Stomach (tissue), 9 donors: ENCODE measurements around the gene PTPRK. TPM values are rescaled to one million over a fixed set of nuclear protein-coding genes. Genes with fewer than 3 reads are reported as not detected.

Source experiments
- DNase-seq, 2 donors: peaks; one replicate each; pipeline versions ENCODE4 v3.0.0 to v3.0.0-alpha.2; 2013 to 2019
- H3K27ac ChIP-seq, 5 donors: fragments of 200-600 bp in 4 of 5; sonication (generic) in 4 of 5; one replicate each; pipeline ENCODE4 v1.5.1; 2013 to 2019; ENCODE audit warnings: mild to moderate bottlenecking in 1 of 5, moderate library complexity in 1 of 5
- H3K27me3 ChIP-seq, 3 donors: fragments of 200-600 bp; sonication (generic); one replicate each; pipeline ENCODE4 v1.5.1; 2017 to 2019; ENCODE audit warnings: mixed run types in 1 of 3
- H3K36me3 ChIP-seq, 4 donors: fragments of 200-600 bp; sonication (generic); 1 replicate in 3 of 4; 2 replicates in 1 of 4; pipeline ENCODE4 v1.5.1; 2016 to 2019
- H3K4me1 ChIP-seq, 4 donors: fragments of 200-600 bp; sonication (generic); one replicate each; pipeline ENCODE4 v1.5.1; 2016 to 2019
- H3K4me3 ChIP-seq, 4 donors: fragments of 200-600 bp; sonication (generic) in 3 of 4; one replicate each; pipeline ENCODE4 v1.5.1; 2016 to 2019; ENCODE audit warnings: mild to moderate bottlenecking in 1 of 4
- H3K9me3 ChIP-seq, 4 donors: fragments of 200-600 bp; sonication (generic); one replicate each; pipeline ENCODE4 v1.5.1; 2016 to 2019
- EP300 ChIP-seq: sonication (generic); formaldehyde crosslinking; IDR thresholded peaks from one replicate; pipeline ENCODE4 v1.6.1; 2017; ENCODE audit warnings: antibody characterized with exemption
- POLR2A ChIP-seq, 4 donors: fragments of 450-650 bp; IDR thresholded peaks; one replicate each; pipeline ENCODE4 v1.6.1; 2016; ENCODE audit warnings: antibody characterized with exemption in 4 of 4, control low read depth in 2 of 4, mild to moderate bottlenecking in 1 of 4, moderate library complexity in 1 of 4
- POLR2AphosphoS5 ChIP-seq, 3 donors: sonication (generic); formaldehyde crosslinking; IDR thresholded peaks; one replicate each; pipeline ENCODE4 v1.6.1; 2016; ENCODE audit warnings: antibody characterized with exemption in 3 of 3
- WGBS, 5 donors: extraction: QIAGEN DNeasy Blood & Tissue Kit in 3 of 5; methylation state at CpG; one replicate each; pipeline versions ENCODE4 v1.1.5 to v1.1.7; 2013 to 2018; 5-methylcytosine and 5-hydroxymethylcytosine counted together
- intact Hi-C: fragments of 100-400 bp; cut with DNase I; formaldehyde crosslinking; loops from one replicate; pipeline ENCODE4 v1.15.1; 2023; ENCODE audit warnings: low total_unique reads
- polyA plus RNA-seq, 3 donors: library from polyadenylated mRNA; stranded (reverse); fragments of 200-250 nt; gene quantifications; one replicate each; pipeline ENCODE4 v1.2.3, GENCODE V29; 2013
- total RNA-seq, 5 donors: library from RNA; depleted of rRNA; stranded (reverse); fragments of >200 nt; gene quantifications; one replicate each; pipeline versions ENCODE4 v1.1.0 to v1.2.3, GENCODE V29; 2014 to 2016
- TF ChIP-seq, protein P1 (sequence below), 7 experiments: fragments of 450-650 bp in 4 of 7; fragments of 200-600 bp in 3 of 7; sonication (generic) in 3 of 7; IDR thresholded peaks; one replicate each; pipeline ENCODE4 v1.5.1; 2016 to 2019; ENCODE audit warnings: antibody characterized with exemption in 7 of 7, control low read depth in 2 of 7, mild to moderate bottlenecking in 1 of 7
- donor health status: healthy with polysubstance abuse.
- donor health status: Bipolar disorder and iron deficiency.
- donor health status: healthy.

PTPRK gene
- total and polyA plus RNA-seq, 8 donors: 7.0 to 644 (median 114) TPM

DNA sequence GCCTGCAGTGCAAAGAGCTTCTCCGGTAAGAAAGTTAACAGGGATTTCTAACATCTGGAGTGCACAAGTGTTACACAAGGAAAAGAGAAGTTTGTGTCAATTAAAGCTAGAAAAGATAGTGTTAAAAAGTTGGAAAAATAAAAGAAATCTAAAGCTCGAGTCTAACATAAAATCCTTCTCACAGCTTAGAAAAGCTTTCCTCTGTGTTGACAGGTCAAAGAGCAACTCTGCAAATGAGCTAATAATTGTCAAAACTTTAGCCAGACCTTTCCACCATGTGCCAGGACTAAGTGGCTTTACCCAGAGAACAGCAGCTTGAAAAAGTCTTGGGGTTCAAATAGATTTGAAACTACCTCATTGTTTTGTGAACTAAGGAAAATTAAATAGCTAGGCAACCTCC, 14.8 kb downstream of the PTPRK start:
- Histone ChIP-seq H3K27ac (peak overlapping the region in 3 of 5 donors; percentile 14 to 51 (median 36)), H3K36me3 (no peaks in the 10 kb centered on the region), H3K4me3 (no peak overlapping the region), H3K4me1 (peaks cover 52 to 93% (median 74%) of the 10 kb centered on the region in 4 donors), H3K9me3 (no peaks in the 10 kb centered on the region), H3K27me3 (no peaks in the 10 kb centered on the region)
- TF ChIP-seq, protein P1, sequence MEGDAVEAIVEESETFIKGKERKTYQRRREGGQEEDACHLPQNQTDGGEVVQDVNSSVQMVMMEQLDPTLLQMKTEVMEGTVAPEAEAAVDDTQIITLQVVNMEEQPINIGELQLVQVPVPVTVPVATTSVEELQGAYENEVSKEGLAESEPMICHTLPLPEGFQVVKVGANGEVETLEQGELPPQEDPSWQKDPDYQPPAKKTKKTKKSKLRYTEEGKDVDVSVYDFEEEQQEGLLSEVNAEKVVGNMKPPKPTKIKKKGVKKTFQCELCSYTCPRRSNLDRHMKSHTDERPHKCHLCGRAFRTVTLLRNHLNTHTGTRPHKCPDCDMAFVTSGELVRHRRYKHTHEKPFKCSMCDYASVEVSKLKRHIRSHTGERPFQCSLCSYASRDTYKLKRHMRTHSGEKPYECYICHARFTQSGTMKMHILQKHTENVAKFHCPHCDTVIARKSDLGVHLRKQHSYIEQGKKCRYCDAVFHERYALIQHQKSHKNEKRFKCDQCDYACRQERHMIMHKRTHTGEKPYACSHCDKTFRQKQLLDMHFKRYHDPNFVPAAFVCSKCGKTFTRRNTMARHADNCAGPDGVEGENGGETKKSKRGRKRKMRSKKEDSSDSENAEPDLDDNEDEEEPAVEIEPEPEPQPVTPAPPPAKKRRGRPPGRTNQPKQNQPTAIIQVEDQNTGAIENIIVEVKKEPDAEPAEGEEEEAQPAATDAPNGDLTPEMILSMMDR (IDR thresholded peaks at IDR 0.05): no peak
- TF ChIP-seq POLR2AphosphoS5 (IDR thresholded peaks at IDR 0.05) (no peak), POLR2A (IDR thresholded peaks at IDR 0.05) (no peak), EP300 (no peak)
- no peak for DNase-seq
- intact Hi-C loops: no loop called here
- 17 to 45% (median 33%) methylated on average over 2 of the region's 2 CpGs for WGBS, 5 donors

- intact Hi-C loops: no loop called here
- Histone ChIP-seq H3K4me3 (no peak overlapping the region), H3K9me3 (no peaks in the 10 kb centered on the region), H3K36me3 (no peaks in the 10 kb centered on the region), H3K27ac (peak overlapping the region; percentile 4 to 55 (median 49)), H3K27me3 (no peaks in the 10 kb centered on the region), H3K4me1 (peaks cover 44 to 93% (median 67%) of the 10 kb centered on the region in 4 donors)
- TF ChIP-seq POLR2A (IDR thresholded peaks at IDR 0.05): no peak
- no peak for TF ChIP-seq POLR2AphosphoS5 (IDR thresholded peaks at IDR 0.05)
- no peak for TF ChIP-seq EP300
- TF ChIP-seq, protein P1 (IDR thresholded peaks at IDR 0.05): no peak
- WGBS, 5 donors: 26 to 42% (median 31%) methylated on average over 3 of the region's 3 CpGs
- no peak for DNase-seq
Observed at GRCh38 chr6:128504003-128504654, 16.3 kb downstream of the PTPRK start.

DNA sequence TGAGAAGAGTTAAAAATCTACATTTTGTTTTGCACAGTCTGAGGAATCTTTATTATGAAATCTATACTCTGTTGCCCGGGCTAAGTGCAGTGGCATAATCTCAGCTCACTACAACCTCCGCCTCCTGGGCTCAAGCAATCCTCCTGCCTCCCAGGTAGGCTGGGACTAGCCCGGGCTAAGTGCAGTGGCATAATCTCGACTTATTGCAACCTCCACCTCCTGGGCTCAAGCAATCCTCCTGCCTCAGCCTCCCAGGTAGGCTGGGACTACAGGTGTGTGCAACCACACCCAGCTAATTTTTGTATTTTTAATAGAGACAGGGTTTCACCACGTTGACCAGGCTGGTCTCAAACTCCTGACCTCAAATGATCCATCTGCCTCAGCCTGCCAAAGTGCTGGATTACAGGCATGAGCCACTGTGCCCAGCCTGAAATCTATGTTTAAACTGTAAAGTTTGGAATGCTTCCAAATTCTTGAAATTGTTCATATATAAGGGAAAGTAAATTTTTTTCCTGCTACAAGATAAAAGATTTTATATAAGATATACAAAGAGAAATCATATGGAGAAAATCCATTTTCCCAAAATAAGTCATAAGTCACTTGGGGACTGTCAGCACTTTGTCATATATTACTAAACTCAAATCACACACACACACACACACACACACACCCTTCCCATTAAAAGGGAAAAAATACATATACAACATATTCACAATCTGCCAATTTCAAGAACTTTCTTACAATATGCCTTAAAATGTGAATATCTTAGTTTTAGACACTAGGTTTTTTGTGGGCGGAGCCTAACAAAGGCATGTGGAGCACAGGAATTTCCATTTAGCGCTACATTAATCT, 19.4 kb downstream of the PTPRK start:
- no peaks in the 10 kb centered on the region for H3K36me3 ChIP-seq
- H3K4me1 ChIP-seq: peaks cover 28 to 91% (median 62%) of the 10 kb centered on the region in 4 donors
- intact Hi-C loops: no loop called here
- H3K4me3 ChIP-seq: no peak overlapping the region
- no peak for TF ChIP-seq POLR2A (IDR thresholded peaks at IDR 0.05)
- TF ChIP-seq POLR2AphosphoS5 (IDR thresholded peaks at IDR 0.05): no peak
- TF ChIP-seq EP300: no peak
- TF ChIP-seq, protein P1 (IDR thresholded peaks at IDR 0.05): no peak
- H3K27ac ChIP-seq: peak overlapping the region in 2 of 5 donors; percentile 9 to 75
- 67 to 80% (median 78%) methylated on average over 7 of the region's 7 CpGs for WGBS, 5 donors
- DNase-seq: peak in 1 of 2 donors; percentile 41
- H3K9me3 ChIP-seq: no peaks in the 10 kb centered on the region
- H3K27me3 ChIP-seq: no peaks in the 10 kb centered on the region

GRCh38 chr6:128500014-128500413, 20.4 kb downstream of the PTPRK start:
- no peak for DNase-seq
- intact Hi-C loops: no loop called here
- H3K4me1 ChIP-seq: peaks cover 21 to 89% (median 57%) of the 10 kb centered on the region in 4 donors

More at GRCh38 chr6:128500014-128500413, 20.4 kb downstream of the PTPRK start:
- TF ChIP-seq POLR2AphosphoS5 (IDR thresholded peaks at IDR 0.05) (peak in 1 of 3 donors; percentile 13), POLR2A (IDR thresholded peaks at IDR 0.05) (no peak), EP300 (no peak)
- TF ChIP-seq, protein P1 (IDR thresholded peaks at IDR 0.05): no peak
- peak overlapping the region in 4 of 5 donors; percentile 9 to 75 (median 40) for H3K27ac ChIP-seq
- H3K36me3 ChIP-seq: no peaks in the 10 kb centered on the region
- no peaks in the 10 kb centered on the region for H3K9me3 ChIP-seq
- H3K4me3 ChIP-seq: no peak overlapping the region
- H3K27me3 ChIP-seq: no peaks in the 10 kb centered on the region
